K562 (cell line): Measurements from ENCODE around the gene ZNF138. TPM values are rescaled to one million over a fixed set of nuclear protein-coding genes. Genes with fewer than 3 reads are reported as not detected.
A peak's percentile ranks its signal among the peaks of the same experiment; 100 is the strongest.

Source experiments
- ELF1 ChIP-seq: fragments of 200-800 bp; sonication (Bioruptor generic); IDR thresholded peaks from 2 replicates; pipeline ENCODE4 v1.6.1; 2016; ENCODE audit warnings: missing genetic modification characterization, missing compliant biosample characterization
- ELF4 ChIP-seq: fragments of 450-650 bp; formaldehyde crosslinking; IDR thresholded peaks from 2 replicates; pipeline ENCODE4 v1.4.0; 2022; ENCODE audit warnings: missing genetic modification characterization
- EP300 ChIP-seq: IDR thresholded peaks from 2 replicates; pipeline ENCODE4 v1.6.1; 2012; ENCODE audit warnings: low read length, improper control_type of control experiment
- ETV6 ChIP-seq, 3 experiments: fragments of 150-350 bp in 1 of 3; sonication (generic) in 1 of 3; formaldehyde crosslinking in 1 of 3; IDR thresholded peaks; 2 replicates each; pipeline versions ENCODE4 v1.6.1 to v1.8.0; 2014 to 2022; ENCODE audit warnings: borderline replicate concordance in 2 of 3, low read depth in 2 of 3, antibody characterized with exemption in 1 of 3, low read length in 1 of 3, mild to moderate bottlenecking in 1 of 3, missing genetic modification reagents in 1 of 3
- GABPA ChIP-seq: fragments of 200-800 bp; sonication (Bioruptor generic); conservative IDR thresholded peaks from 2 replicates; pipeline ENCODE4 v1.6.1; 2016; ENCODE audit warnings: low read depth, missing genetic modification characterization, missing compliant biosample characterization
- KLF16 ChIP-seq: IDR thresholded peaks from 2 replicates; pipeline ENCODE4 v1.6.1; 2016; ENCODE audit warnings: antibody characterized with exemption
- MAFK ChIP-seq: IDR thresholded peaks from 2 replicates; pipeline ENCODE4 v1.6.1; 2011; ENCODE audit warnings: low read length, improper control_type of control experiment
- MTF1 ChIP-seq: fragments of 250-450 bp; sonication (Bioruptor Pico); IDR thresholded peaks from 2 replicates; pipeline ENCODE4 v1.9.0; 2021; ENCODE audit warnings: moderate library complexity, mild to moderate bottlenecking, inconsistent platforms, borderline replicate concordance
- NCOA4 ChIP-seq: fragments of 450-650 bp; IDR thresholded peaks from 2 replicates; pipeline ENCODE4 v1.6.1; 2018; ENCODE audit warnings: mild to moderate bottlenecking; ENCODE audit not compliant: partially characterized antibody
- POLR2AphosphoS5 ChIP-seq: IDR thresholded peaks from 2 replicates; pipeline ENCODE4 v1.6.1; 2011; ENCODE audit warnings: mild to moderate bottlenecking, low read depth, low read length, moderate library complexity; ENCODE audit not compliant: control insufficient read depth, insufficient read depth
- POLR2H ChIP-seq: IDR thresholded peaks from 2 replicates; pipeline ENCODE4 v1.6.1; 2016; ENCODE audit warnings: missing genetic modification characterization, low read depth, mild to moderate bottlenecking, control low read depth, missing compliant biosample characterization, moderate library complexity
- STAT5A ChIP-seq: IDR thresholded peaks from 2 replicates; pipeline ENCODE4 v1.6.1; 2012; ENCODE audit warnings: low read length, inconsistent platforms, borderline replicate concordance
- TCF7 ChIP-seq: sonication (generic); IDR thresholded peaks from 2 replicates; pipeline ENCODE4 v1.6.1; 2016; ENCODE audit warnings: antibody characterized with exemption, borderline replicate concordance
- TSHZ1 ChIP-seq: fragments of 250-450 bp; sonication (Bioruptor Pico); IDR thresholded peaks from 2 replicates; pipeline ENCODE4 v1.4.0; 2020; ENCODE audit warnings: mild to moderate bottlenecking, moderate library complexity
- VEZF1 ChIP-seq: fragments of 200-800 bp; sonication (Bioruptor generic); IDR thresholded peaks from 2 replicates; pipeline ENCODE4 v1.6.1; 2017; ENCODE audit warnings: missing genetic modification characterization, missing compliant biosample characterization
- ZBTB9 ChIP-seq: fragments of 450-650 bp; formaldehyde crosslinking; IDR thresholded peaks from 2 replicates; pipeline ENCODE4 v1.4.0; 2020; ENCODE audit warnings: mild to moderate bottlenecking, moderate library complexity
- ZEB2 ChIP-seq: fragments of 450-650 bp; IDR thresholded peaks from 2 replicates; pipeline ENCODE4 v1.6.1; 2016
- ZNF224 ChIP-seq: sonication (generic); formaldehyde crosslinking; IDR thresholded peaks from 2 replicates; pipeline ENCODE4 v1.8.0; 2022; ENCODE audit warnings: mild to moderate bottlenecking, missing genetic modification reagents
- ZNF239 ChIP-seq: fragments of 250-450 bp; sonication (Bioruptor Pico); IDR thresholded peaks from 2 replicates; pipeline ENCODE4 v1.4.0; 2020; ENCODE audit warnings: mild to moderate bottlenecking
- ZNF354B ChIP-seq: fragments of 250-450 bp; sonication (Bioruptor Pico); IDR thresholded peaks from 2 replicates; pipeline ENCODE4 v1.4.0; 2020
- ZZZ3 ChIP-seq: fragments of 450-650 bp; IDR thresholded peaks from 2 replicates; pipeline ENCODE4 v1.6.1; 2016; ENCODE audit warnings: antibody characterized with exemption, mild to moderate bottlenecking, moderate library complexity
- polyA plus RNA-seq, 8 experiments: library from polyadenylated mRNA; depleted of rRNA in 4 of 8; stranded (reverse) in 5 of 8; unstranded in 3 of 8; fragments of >200 nt; fragmentation: Nextera tagmentation in 2 of 8; fragmentation: Illumina TruSeq in 1 of 8; extraction: Ambion mirVana in 2 of 8; extraction: Trizol in 1 of 8; gene quantifications; 2 replicates each; pipeline versions ENCODE4 v1.2.1 to v1.2.3, GENCODE V29; 2011 to 2014; ENCODE audit warnings: inconsistent platforms in 1 of 8, missing spikeins in 1 of 8
- total RNA-seq, 7 experiments: library from RNA; depleted of rRNA in 6 of 7; stranded (reverse); fragments of >200 nt in 6 of 7; fragmentation: Illumina TruSeq in 2 of 7; extraction: Trizol in 2 of 7; gene quantifications; 2 replicates each; pipeline versions ENCODE4 v1.2.1 to v1.2.3, GENCODE V29; 2011 to 2021; ENCODE audit warnings: low replicate concordance in 1 of 7

The ZNF138 gene
- total and polyA plus RNA-seq, 9 of the 15 experiments (the other 6 are each of a cell fraction or from before 2014, with no cell fraction given): 14.6 to 34.9 (median 22.6) TPM

- no peak for TF ChIP-seq ZNF239
- no peak for TF ChIP-seq MTF1 (CRISPR knock-in tag)
- no peak for TF ChIP-seq NCOA4
- TF ChIP-seq ETV6 (IDR thresholded peaks at IDR 0.05; ENCODE audit: borderline replicate concordance in 1 of 2, low read depth in 2 of 2, low read length in 1 of 2): no peak
- TF ChIP-seq ETV6 (CRISPR knock-in tag; IDR thresholded peaks at IDR 0.05; ENCODE audit: borderline replicate concordance): no peak
- peak; percentile 75 for TF ChIP-seq VEZF1 (CRISPR knock-in tag)
- TF ChIP-seq ZNF354B (CRISPR knock-in tag): no peak
- no peak for TF ChIP-seq ZEB2
- no peak; the same call in 1 of the 2 replicates for TF ChIP-seq MAFK
- peak; percentile 93 for TF ChIP-seq GABPA (tag)
- peak; percentile 60 for TF ChIP-seq POLR2H
- peak; percentile 22; the same call in 1 of the 2 replicates for TF ChIP-seq ZZZ3
- TF ChIP-seq ZBTB9 (CRISPR knock-in tag): no peak
- TF ChIP-seq ELF1 (tag): peak; percentile 48; the same call in 1 of the 2 replicates
- TF ChIP-seq STAT5A: no peak
- no peak for TF ChIP-seq TCF7
- TF ChIP-seq TSHZ1 (CRISPR knock-in tag): no peak
- TF ChIP-seq EP300: no peak
- TF ChIP-seq ELF4 (CRISPR knock-in tag): no peak
- TF ChIP-seq KLF16: peak; percentile 94
- TF ChIP-seq ZNF224 (CRISPR knock-in tag): no peak
- peak; percentile 85 for TF ChIP-seq POLR2AphosphoS5
These were observed at the start of gene ZNF138 (continued) for GRCh38 chr7:64794171-64794844.
